HG03025 (cell line): ENCODE measurements around the gene CHST4.
"Not testable (repeated sequence)": the region's sequence is repeated elsewhere in the genome, so short reads cannot be mapped to it uniquely, and the experiment has no call there.

Source experiments
- ATAC-seq: cut with Tn5 transposase; IDR thresholded peaks from one replicate; pipeline ENCODE4 v1.9.1; 2021; ENCODE audit warnings: mild to moderate bottlenecking, moderate library complexity; ENCODE audit not compliant: unreplicated experiment, low FRiP score

The CHST4 gene

DNA sequence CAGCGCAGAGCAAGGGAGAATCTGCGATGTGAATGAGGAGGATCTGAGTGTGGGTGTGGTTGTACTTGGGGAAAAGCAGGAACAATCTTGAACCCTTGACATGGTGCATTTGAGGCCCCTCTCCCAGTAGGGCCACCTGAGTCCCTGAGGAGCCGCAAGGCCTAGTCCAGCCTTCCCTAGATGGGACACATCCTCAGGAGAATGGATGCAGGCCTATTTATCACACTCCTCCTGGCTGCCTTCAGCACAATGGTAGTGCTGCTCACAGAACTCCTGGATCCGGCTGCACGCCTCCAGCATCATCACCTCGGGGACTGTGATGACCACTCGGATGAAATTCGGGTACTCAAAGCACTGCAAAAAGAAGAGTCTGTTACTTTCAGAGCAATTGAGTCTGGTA, 41.7 kb downstream of the CHST4 start:
- ATAC-seq = no peak

GRCh38 chr16:71568551-71568950, 42.3 kb downstream of the CHST4 start:
- ATAC-seq = no peak

- ATAC-seq = no peak
These were observed 43.4 kb downstream of the CHST4 start for GRCh38 chr16:71569621-71570020.

DNA sequence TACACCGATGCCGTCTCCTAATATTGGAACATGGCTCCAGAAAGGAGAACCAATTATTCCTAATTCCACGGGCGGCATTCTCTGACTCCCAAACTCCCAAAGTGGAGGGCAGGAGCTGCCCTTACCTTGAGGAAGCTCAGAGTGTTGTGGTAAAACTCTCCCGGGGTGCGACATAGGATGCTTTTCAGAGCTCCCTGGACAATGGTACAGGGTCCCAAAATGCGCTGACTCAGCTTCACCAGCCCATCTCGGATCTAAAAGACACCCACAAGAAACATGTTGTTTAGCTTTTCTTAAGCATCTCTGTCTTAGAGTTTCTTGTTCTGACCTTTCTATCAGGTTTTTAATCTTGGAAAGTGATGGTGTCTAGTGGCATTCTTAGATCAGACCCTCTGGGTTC, 43.9 kb downstream of the CHST4 start:
- ATAC-seq = no peak

- ATAC-seq = no peak
These were observed 46.4 kb downstream of the CHST4 start for GRCh38 chr16:71572497-71573116.

DNA sequence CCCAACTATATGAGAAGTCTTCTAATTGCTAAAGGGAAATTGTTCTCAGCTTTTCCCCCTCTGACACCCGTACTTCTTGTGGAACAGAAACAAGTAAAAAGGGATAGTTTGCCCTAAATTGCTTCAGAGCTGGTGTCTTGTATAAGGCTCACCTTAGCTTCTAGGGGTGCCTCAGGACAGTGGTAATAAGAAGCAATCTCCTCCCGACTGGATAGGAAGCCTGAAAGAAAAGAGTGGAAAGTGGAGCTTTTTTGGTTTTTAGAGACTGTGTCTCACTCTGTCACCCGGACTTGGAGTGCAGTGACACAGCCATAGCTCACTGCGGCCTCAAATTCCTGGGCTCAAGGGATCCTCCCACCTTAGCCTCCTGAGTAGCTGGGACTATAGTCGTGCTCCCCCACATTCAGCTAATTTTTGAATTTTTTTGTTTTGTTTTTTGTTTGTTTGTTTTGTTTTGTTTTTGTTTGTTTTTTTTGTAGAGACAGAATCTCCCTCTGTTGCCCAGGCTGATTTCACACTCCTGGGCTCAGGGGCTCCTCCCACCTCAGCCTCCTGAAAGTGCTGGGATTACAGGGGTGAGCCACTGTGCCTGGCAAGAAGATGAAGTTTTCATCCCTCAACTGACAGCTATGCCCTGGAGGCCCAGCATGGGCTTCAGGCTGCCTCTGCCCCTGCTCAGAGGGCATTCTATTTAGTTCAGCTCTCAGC, 47.3 kb downstream of the CHST4 start:
- no peak for ATAC-seq

DNA sequence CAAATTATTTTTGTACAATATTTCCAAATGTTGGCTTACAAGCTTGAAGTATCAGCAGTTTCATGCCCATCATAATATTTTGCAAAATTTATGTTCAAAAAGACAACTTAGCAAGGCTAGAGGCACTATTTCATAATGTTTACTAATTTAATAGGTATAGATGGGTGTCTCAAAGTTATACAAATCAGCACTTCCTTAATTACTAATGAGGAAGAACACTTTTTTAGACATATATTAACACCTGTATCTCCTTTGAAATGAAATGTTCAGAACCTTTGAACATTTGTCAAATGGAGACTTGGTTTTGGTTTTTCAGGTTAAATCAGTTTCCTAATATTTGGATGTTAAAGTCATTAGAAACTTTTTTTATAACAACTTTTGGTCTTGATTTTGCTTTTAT, 48.5 kb downstream of the CHST4 start:
- ATAC-seq = no peak

DNA sequence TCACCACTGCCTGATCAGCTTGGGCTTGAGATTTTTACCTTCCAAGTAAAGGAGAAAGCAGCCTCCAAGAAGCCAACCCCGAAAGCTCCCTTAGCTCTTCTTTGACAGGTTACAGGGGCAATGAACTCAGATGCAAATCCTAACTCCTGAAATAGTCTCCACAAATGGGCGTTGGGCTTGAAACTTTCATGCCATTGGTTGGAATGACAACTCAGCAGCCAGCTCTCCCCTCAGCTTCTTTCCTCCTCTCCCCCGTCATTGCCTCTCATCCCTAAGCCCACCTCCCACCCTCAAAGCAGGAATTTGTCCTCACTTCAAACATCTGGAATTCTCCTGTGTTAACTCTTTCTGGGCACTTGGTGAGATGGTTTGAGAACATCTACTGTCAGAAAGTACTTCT, 50.7 kb downstream of the CHST4 start, which contains the start of gene TAT:
TAT (minus strand) TSS at position 122 of the 400 bp plus-strand sequence. CDS start 677 bp downstream, outside the sequence.
- ATAC-seq = no peak

GRCh38 chr16:71582553-71582848, 56.3 kb downstream of the CHST4 start:
- not testable (repeated sequence) for ATAC-seq

DNA sequence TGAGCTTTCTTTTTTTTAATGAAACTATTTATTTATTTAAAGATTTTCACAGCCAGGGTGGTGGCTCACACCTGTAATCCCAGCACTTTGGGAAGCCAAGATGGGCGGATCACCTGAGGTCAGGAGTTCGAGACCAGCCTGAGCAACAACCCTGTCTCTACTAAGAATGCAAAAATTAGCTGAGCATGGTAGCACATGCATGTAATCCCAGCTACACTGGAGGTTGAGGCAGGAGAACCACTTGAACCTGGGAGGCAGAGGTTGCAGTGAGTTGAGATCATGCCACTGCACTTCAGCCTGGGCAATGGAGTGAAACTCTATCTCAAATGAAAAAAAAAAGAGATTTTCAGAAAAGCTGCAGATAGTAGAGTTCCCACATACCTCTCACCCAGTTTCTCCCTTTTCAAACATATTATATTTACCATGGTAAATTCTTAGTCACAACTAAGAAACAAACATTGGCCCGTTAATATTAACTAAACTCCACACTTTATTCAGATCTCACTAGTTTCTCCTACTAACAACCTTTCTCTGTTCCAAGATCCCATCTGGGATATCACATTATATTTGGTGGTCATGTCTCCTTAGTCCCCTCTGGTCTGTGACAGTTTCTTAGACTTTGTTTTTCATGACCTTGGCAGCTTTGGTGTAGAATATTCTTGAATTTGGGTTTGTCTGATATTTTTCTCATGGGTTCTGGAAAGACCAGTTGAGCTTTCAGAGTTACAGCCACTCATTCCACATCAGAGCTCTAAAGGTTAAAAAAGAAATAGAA, 58.5 kb downstream of the CHST4 start:
- ATAC-seq = no peak

DNA sequence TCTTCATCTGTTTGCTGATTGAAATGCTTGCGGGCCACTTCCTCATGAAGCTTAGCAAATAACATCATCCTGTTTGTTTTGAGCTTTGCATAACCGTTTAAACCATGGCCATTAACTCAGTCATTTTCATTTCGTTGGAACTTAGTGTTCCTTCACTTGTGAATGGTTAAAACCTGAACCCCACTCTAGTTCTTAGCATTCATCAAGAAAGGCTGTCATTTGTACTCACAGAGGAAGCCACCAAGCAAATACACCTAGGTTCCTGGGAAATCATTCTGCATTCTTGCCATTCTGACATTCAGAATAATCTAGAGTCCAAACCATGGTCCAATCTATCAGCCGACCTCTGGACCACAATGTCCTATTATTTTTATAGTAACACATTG, 59.1 kb downstream of the CHST4 start:
- no peak for ATAC-seq
